BJ (cell line): ENCODE data around the gene CEP63. TPM values are rescaled to one million over a fixed set of nuclear protein-coding genes. Genes with fewer than 3 reads are reported as not detected.

Source experiments
- CTCF ChIA-PET: fragments of 350-600 bp; formaldehyde crosslinking; extraction: SDS; loops from one replicate; lab custom pipeline; 2021; ENCODE audit warnings: antibody characterized with exemption, inconsistent platforms; lab: Yijun Ruan, JAX
- POLR2A ChIA-PET: fragments of 300-600 bp; sonication (Branson Sonifier 250); formaldehyde crosslinking; extraction: SDS; loops from one replicate; lab custom pipeline; 2021; ENCODE audit warnings: antibody characterized with exemption; lab: Charles Lee
- DNase-seq: peaks from one replicate; pipeline ENCODE4 v3.0.0-alpha.2; 2011; ENCODE audit warnings: low read depth
- H3K27me3 ChIP-seq: 2 replicates; pipeline ENCODE4 v1.6.0; 2011; ENCODE audit warnings: low read length; ENCODE audit not compliant: control insufficient read depth, insufficient read depth
- H3K36me3 ChIP-seq: 2 replicates; pipeline ENCODE4 v1.5.1; 2011; ENCODE audit warnings: low read length; ENCODE audit not compliant: control insufficient read depth, insufficient read depth
- H3K4me3 ChIP-seq: 2 replicates; pipeline ENCODE4 v1.5.1; 2011; ENCODE audit warnings: low read depth, mild to moderate bottlenecking, control low read depth, low read length
- CTCF ChIP-seq: IDR thresholded peaks from 2 replicates; pipeline ENCODE4 v1.5.1; 2011; ENCODE audit warnings: low read depth, mild to moderate bottlenecking, control low read depth, inconsistent platforms, low read length, moderate library complexity; ENCODE audit not compliant: insufficient read depth
- polyA plus RNA-seq: library from polyadenylated mRNA; depleted of rRNA; stranded (reverse); fragments of >200 nt; gene quantifications from 2 replicates; pipeline ENCODE4 v1.2.3, GENCODE V29; 2011

Gene CEP63
- polyA plus RNA-seq, 1 experiment: 6.4 TPM

- TF ChIP-seq CTCF: no peak
- Histone ChIP-seq H3K4me3 (no peak overlapping the region), H3K36me3 (no peaks in the 10 kb centered on the region), H3K27me3 (peaks cover 2% of the 10 kb centered on the region; the same call in 1 of the 2 replicates)
- no peak for DNase-seq
- ChIA-PET POLR2A (no interaction called here), CTCF (interaction anchor here (2.1 kb wide), 1 partner anchor 32 kb away, joined by 9 read pairs; no protein-coding TSS in a partner anchor)
Measured at GRCh38 chr3:134608771-134609435, 123.0 kb downstream of the CEP63 start.

GRCh38 chr3:134609821-134610431, 124.1 kb downstream of the CEP63 start:
- peaks cover 2% of the 10 kb centered on the region; the same call in 1 of the 2 replicates for H3K27me3 ChIP-seq
- no peaks in the 10 kb centered on the region for H3K36me3 ChIP-seq
- H3K4me3 ChIP-seq: no peak overlapping the region
- no peak for TF ChIP-seq CTCF
- no peak for DNase-seq
- POLR2A ChIA-PET: no interaction called here
- CTCF ChIA-PET: interaction anchor here (1.4 to 1.5 kb wide), 2 partner anchors 10 to 21 kb away, joined by 3 to 5 read pairs; no protein-coding TSS in a partner anchor

DNA sequence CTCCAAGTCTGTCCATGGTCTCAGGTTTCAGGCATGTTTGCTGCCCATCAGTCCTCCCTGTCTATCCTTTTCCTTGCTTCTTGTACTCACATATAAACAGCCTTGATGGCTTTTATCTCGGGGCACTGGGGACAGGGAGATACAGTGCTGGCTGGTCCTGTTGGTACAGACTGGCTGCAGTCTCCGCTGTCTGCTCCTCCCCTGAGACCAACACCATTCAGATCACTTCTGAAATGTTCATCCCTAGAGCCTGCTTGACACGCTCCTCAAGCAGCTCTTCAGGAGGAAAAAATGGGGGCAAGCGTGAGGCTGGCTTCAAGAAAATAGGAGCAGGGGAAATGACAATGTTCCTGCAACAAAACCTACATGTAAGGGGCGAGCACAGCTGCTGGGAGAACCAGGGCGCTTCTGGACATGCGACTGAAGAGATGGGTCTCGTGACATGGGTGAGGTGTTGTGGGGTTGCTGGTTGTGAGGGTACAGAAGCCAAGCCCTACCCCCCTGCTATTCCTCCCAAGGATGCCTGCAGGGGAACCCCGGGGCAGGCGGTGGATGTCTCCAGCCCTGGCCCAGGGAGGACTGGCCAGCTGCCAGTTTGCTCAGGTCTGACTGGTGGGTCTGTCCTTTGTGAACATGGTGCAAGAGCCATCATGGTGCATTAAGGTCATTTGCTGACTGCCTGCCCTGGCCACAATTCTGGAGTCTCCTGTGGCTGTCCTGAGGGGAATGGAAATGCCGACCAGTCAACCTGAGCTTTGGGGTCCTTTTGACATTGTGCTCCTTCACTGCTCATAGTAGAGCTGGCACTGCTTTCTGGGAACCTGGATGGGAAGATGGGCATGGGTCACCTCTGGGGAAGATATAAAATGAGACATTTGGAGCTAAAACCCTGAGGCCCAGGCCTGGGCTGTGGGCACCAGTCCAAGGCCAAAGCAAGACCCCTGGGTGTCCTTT, 124.9 kb downstream of the CEP63 start:
- Histone ChIP-seq H3K27me3 (peaks cover 2% of the 10 kb centered on the region; the same call in 1 of the 2 replicates), H3K4me3 (no peak overlapping the region), H3K36me3 (no peaks in the 10 kb centered on the region)
- DNase-seq: no peak
- ChIA-PET CTCF (interaction anchor here (1.4 to 1.5 kb wide), 2 partner anchors 10 to 20 kb away, joined by 3 to 5 read pairs; no protein-coding TSS in a partner anchor), POLR2A (no interaction called here)
- TF ChIP-seq CTCF: no peak

GRCh38 chr3:134611516-134611915, 125.7 kb downstream of the CEP63 start:
- ChIA-PET CTCF (interaction anchor here (1.4 to 1.5 kb wide), 2 partner anchors 11 to 19 kb away, joined by 3 to 5 read pairs; no protein-coding TSS in a partner anchor), POLR2A (no interaction called here)

More at GRCh38 chr3:134611516-134611915, 125.7 kb downstream of the CEP63 start:
- peaks cover 2% of the 10 kb centered on the region; the same call in 1 of the 2 replicates for H3K27me3 ChIP-seq
- DNase-seq: no peak
- no peak for TF ChIP-seq CTCF
- H3K4me3 ChIP-seq: no peak overlapping the region
- H3K36me3 ChIP-seq: no peaks in the 10 kb centered on the region
